Stimulated activated CD4-positive, alpha-beta T cell treated with anti-CD3 and anti-CD28 coated beads, Interleukin-15, amount 100 ng/mL, for 48 hours (primary cell): ENCODE measurements around the gene IL1RAP.
"Not testable (repeated sequence)": the region's sequence is repeated elsewhere in the genome, so short reads cannot be mapped to it uniquely, and the experiment has no call there.

Experiments used
- DNase-seq, 2 donors: peaks; one replicate each; pipeline ENCODE4 v3.0.0-alpha.2; 2020; ENCODE audit warnings: low read depth in 2 of 2

IL1RAP gene

DNA sequence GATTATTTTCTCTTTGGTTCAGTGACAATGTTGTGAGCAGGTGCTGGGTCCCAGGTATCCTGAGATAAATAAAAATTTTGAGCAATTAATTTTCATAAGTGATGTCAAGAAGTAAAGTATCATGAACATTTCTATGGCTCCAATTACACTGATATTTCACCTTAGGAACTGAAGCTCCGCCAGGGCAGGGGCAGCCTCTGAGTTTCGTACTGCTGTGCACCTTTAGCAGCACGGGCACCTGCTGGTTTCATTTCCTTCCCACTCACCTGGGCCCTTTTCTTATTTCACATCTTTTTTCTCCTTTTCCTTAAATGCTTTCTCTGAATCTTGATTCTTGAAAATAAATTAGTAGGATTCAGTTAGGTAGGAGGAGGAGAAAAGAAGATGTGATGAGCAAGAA, 1.2 kb upstream of the IL1RAP start:
- DNase-seq = no peak

DNA sequence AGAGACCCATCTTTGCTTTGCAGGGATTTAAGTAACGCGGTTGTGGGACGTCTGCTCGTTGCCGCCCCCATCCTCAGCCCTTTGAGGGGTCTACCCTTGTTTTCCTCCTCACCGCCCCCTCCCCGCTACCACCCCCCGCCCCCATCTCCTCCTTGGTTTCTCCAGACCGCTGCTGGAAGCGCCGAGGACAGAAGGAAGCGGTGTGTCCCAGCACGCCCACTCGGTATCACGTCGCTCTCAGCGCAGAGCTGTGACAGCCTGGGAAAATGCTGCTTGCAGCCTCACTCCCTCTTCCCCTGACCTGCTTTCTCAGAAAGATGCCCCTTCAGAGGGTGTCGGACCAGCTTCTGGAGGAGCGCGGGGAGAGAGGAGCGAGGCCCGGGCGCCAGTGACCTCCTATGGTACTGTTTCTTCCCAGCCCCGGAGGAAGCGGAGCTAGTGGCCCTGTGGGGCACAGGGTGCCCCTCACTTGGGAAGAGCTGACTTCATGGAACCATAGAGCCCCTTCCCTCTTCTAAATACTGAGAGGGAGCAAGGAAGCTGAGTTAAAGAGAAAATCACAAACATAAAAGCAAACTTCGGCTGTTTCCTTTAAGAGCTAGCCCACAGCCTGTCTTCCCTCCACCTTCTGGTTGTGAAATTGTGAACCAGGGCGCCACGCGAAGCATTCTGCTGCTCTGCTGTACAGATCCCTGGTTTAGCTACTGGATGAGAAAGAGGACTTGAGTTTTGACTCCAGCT, 698 bp downstream of the IL1RAP start:
- no peak for DNase-seq

DNA sequence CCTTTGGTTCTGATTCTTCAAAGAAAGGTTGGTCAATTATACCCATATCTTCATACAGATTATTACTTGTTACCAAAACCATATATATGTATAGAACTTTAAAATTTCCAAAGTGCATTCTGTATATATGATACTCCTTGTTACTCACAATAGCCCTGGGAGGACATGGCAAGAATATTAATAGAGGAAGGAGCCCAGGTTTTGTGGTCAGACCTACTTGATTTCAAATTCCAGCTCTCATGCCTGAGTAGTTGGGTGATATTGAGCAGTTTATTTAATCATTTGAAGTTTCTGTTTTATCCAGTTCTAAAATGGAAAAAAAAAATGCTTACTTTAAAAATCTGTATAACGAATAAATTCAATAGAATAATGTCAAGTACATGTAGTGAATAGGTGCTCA, 2.5 kb downstream of the IL1RAP start:
- DNase-seq = no peak

DNA sequence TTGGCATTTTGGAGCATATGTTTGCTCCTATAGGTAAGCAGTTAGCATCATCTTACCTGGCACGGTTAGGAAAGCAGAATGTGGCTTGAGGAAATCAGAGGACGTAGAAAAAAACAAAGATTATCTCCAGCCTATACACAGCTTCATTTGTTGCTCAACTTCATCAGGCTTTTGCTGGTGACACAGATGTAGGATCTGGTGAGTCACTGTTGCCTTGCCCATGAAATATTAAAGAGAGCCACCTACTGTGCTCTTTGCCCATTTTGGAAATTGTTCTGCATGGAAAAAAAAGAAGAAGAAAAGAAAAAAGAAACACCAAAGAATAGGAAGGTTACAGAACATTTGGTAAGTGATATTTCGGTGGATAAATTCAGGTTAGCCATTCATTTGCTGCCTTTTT, 3.8 kb downstream of the IL1RAP start:
- no peak for DNase-seq

DNA sequence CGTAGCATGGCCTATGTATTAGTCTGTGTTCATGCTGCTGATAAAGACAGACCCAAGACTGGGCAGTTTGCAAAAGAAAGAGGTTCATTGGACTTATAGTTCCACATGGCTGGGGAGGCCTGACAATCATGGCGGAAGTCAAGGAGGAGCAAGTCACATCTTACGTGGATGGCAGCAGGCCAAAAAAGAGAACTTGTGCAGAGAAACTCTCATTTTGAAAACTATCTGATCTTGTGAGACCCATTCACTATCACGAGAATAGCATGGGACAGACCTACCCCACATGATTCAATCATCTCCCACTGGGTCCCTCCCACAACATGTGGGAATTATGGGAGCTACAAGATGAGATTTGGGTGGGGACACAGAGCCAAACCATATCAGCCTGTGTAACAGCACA, 4.6 kb downstream of the IL1RAP start:
- not testable (repeated sequence) for DNase-seq

DNA sequence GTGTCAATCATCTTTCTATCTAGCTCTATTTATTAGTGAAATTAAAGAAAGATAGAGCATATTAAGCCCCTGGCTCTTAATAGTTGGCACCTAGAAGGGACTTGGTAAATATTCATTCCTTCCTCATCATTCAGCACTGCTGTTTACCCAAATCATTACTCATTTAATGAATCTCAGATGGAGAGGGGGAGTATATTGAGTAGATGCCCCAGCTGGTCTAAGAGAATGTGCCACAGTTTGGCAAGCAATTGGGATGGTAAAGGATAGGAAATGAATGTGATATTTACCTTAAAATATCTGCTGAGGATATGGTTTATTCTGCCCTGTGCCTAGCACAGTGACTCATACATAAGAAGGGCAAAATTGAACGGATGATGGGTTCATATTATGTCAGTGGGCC, 6.0 kb downstream of the IL1RAP start:
- no peak for DNase-seq

DNA sequence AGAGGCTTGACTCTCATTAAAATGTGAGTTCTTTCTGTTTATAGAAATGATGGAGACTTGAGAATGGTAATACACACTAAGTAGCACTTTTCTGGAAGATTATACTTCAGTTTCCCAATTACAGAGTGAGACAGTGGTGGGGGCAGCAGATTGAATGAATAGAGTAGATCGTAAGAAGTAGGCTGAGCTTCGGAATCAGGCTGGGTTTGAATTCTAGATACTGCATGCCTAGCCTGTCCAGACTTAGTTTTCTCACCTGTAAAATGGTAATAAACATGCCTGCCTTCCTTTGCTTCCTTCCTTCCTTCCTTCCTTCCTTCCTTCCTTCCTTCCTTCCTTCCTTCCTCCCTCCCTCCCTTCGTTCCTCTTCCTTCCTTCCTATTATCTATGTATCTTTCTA, 8.1 kb downstream of the IL1RAP start:
- no peak for DNase-seq

DNA sequence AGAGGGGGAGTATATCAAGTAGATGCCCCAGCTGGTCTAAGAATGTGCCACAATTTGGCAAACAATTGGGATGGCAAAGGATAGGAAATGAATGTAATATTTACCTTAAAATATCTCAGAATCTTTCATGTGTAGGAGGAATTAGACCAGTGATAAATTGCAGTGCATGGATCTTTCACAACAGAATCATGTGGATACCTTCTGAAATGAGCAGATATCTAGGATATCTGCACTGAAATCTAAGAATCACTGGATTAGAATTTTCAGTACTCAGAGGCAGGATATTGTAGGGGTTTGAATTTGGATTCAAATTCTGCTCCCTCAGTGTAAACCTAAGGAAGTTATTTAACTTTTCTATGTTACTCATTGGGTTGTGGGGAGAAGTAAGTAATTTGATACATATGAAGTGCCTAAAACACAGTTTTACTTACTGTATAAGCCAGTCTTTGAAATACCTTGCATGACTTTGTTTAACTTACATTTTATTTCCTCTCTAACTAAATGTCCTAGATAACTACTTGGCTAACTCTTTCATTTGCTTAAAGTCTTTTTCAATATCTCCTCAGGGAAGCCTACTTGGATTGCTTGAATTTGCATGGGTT, 8.8 kb downstream of the IL1RAP start:
- no peak for DNase-seq

DNA sequence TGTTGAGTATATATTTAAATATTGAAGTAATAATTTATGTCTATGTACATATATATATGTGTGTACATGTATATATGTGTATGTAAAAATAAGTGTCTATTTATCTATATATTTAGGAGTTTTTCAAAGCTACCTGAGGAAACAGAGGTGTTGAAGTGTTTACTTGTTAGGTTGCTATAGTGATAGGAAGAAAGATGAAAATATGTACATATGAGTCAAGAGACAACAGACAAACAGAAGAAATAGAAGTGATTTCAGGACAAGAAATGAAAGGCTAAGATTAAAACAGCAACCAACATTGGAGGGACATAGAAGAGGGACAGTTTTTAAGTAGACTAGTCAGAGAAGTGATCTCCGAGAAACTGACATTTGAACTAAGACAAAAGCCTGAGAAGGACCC, 11.1 kb downstream of the IL1RAP start:
- DNase-seq = no peak

DNA sequence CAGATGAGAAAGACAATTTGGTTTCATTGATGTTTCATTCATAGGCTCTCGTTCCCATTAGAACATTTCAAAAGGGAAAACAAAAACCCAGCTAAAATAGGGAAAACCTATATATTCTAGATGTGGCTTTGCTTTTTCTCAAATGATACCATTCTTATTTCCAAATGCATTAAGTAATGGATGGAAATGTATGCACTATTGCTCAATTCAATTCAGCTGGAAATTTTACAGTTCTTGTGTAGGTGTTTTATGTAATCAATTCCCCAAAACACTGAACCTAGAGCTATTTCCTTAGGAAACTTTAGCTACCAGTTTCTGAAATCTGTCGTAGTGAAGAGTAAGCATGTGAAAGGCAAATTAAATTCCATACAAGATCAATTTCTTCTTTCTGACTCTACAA, 11.7 kb downstream of the IL1RAP start:
- no peak for DNase-seq

DNA sequence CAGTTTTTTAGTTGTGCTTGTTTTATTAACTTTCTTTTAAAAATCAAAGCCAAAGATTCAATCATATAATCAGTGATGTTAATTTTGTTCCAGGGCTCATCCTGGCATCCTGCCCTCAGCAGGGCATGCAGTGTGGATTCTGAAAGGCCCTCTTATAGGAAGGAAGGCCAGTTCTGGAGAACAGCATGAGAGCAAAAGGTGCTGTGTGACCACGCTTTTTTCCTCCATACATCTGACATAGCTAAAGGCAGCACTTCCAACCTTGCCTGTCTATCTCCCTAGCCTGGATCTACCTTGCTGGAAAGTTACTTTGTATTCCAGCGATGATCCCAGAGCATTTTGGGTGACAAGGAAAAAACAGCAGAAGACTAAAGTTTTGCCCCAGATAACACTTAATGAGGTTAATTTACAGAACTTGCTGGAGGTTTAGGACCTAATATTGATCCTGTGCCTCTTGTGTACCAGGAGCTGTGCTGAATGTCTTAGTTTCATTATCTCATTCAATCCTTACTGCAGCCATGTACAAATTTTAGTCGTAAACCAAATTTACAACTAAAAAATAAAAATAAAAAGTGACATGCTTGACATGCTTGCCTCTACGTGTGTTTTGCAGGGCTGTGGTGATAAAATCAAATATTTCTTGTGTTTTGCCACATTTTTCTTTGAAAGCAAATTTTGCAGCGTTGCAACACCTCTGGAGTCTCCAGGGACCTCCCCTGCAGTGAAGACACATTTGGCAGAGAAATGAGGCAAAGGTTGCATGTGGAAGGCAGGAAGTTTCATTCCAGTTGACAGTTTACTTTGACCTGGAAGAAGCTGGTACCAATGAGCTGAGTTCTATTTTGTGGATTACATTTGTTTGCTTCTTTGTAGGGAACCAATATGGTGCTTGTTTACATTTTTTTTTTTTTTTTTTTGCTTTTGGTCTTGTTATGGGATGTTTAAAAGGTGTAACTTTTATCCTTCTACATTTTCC, 13.2 kb downstream of the IL1RAP start:
- DNase-seq = no peak

DNA sequence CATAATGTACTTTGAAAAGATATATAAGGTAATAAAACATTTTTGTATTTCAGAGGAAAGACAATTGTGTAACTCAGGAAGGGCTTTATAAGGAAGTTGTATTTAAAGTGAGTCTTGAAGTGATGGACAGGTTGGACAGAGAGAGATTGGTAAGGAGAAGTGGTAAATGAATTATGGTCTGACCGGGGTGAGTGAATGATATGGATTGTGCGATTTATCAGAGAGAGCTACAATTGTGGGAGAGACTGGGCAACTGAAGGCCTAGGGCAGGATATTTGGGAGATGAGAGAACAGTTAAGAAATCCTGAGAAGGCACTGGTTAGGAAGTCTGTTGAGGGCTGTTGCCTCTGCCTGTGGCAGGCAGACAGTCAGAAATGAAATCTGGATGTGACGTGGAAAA, 14.8 kb downstream of the IL1RAP start:
- DNase-seq = no peak

DNA sequence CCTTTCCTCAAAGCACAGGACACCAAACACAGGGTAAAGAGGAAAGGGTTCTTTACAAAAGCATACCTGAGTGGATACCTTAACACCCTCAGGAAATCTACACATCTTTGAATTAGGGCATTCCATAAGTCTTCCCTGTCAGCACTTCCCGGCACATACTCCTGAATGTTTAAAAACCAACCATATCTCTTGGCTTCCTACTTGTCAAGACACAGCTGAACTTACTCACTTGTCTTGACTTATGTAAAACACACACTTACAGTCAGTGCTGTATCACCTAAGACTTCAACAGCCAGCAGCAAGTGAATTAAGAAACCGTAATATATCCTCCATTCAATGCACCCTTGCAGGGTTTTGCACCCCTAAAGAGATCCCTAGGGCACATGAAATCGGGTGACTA, 17.5 kb downstream of the IL1RAP start:
- no peak for DNase-seq

DNA sequence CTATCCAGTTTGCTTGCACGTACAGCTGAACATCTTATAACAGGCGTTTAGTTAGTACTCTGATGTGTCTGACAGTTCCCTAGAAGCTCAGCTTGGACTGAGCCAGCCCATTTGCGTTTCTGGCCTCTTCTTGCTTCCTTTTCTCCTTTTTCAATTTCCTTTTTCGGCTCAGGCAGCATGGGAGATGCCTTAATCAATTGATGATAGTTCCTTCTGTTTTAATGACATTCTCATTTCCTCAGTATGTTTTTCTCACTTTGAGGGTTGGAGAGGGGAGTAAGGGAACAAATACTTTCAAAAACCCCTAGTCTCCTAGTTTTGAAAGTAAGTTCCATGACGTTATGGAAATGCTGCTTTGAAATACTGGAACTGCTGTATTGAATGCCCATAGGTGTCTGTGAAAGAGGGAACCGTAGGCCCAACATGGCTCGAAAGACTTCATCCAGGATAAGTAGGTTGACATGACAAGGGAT, 18.9 kb downstream of the IL1RAP start:
- no peak for DNase-seq

DNA sequence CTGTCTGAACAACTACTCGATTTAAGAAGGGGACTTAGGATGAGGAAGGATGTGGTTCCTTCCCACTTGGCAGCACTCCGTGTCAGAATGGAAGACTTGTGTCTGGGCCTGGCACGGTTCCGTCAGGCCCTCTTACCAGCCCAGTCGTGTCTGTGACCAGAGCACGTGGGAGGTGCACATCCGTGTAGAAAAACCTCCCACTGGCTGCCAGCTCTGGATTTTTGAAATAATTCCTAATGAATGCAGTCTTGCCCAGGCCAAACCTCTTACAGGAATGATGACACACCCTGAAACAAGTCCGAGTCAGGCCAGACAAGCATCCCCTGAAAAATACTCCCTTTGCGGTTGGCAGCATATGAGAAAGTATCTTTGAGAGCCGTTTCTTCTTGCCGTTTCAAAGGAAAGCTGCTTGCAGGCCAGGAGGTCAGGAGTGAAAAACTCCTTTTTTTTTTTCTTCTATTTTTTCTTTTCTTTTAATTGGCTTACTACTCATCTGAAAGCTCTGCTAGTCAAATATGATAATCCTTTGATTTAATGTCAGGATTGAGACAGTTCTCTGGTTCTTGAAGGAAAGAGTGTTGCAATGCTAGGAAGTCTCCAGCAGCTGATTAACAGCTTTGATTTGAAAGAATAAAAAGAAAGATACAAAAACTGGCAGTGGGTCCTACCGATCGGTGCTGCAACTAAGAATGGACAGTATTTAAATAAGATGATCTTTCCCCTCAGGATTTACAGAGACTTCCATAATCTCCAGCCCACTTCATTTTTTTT, 19.8 kb downstream of the IL1RAP start:
- no peak for DNase-seq

DNA sequence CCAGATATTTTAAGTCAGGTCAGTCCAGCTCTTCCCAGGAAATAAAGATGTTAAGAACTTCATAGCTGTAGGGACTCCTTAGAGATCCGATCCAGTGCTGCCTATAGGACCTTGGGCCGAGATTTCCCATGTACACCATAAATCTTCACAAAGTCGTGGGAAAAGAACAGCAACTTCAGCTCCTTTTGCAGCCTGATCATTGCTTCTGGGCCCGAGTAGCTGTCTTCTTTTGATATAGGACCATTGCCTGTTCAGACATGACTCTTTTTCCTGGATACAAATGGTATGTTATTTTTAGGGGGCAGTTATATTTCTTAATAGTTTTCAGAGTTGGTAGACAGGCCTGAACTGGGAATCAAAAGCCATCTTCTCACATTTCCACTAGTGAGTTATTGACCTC, 20.5 kb downstream of the IL1RAP start:
- DNase-seq = no peak

DNA sequence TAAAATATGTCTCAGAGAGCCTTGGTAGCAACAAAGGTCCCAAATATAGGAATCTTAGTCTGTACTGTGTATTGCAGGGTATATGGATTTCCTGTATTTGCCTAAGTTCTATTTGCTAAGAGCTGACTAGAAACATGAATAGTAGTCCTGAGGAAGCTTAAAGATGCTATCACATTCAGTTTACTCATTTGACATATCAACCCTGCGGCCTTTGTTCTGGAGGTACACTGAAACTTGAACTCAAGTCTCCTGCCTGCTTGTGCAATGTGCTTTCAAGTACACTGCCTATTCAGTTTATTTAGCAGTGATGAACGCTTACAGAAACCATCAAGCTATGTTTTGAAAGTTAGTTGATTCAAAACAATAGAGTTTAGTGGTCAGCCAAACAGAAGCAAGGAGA, 21.1 kb downstream of the IL1RAP start:
- no peak for DNase-seq

DNA sequence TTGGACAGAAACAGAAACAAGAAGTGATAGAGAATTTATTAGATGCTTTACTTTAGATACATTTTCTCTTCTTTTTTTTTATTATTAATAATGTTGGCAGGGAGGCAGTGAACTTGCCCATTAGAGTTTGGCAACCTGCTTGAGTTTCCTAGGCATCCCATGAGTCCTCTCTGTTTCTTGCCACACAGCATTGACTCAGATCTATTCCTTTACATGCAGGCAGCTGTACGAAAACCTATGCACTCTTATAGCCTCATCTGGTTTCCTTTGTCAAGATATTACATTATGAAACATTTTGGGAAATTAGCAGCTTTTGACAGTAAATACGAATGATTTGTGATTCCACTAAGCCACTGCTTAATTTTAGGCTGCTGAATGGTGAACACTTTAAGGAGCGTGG, 23.3 kb downstream of the IL1RAP start:
- DNase-seq = no peak

DNA sequence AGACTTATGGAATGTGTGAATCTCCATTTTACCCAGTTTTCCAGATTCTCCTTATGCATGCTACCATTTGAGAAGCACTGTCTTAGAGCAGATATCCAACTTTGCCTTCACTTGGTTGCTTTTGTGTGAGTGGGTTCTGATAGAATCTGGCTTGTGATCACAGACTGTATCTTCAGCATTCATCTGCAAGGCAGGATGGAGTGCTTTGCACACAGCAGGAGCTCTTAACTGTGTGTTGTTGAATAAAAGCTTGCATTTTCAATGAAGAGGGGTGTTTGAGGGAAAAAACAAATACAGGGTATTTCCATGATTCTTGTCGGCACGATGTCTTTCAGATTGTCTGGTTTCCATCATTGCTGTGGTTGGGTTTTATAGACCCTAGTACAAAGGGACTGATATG, 24.4 kb downstream of the IL1RAP start:
- no peak for DNase-seq

DNA sequence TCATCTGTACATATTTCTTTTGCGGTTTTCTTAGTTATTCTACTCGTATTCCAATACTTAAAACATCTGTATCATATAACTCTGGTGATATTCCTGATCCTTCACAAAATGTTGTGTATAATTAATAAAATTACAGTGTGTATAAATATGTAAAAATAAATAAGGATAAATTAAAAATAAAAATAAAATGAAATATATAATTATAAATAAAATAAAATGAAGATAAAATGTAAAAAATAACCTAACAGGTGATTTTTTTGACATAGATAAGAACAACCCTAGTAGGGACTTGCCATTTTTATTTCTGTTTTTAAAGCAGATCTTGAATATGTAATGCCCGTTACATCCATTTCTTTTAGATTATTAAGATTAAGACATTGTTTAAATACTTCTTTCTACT, 25.6 kb downstream of the IL1RAP start:
- no peak for DNase-seq

DNA sequence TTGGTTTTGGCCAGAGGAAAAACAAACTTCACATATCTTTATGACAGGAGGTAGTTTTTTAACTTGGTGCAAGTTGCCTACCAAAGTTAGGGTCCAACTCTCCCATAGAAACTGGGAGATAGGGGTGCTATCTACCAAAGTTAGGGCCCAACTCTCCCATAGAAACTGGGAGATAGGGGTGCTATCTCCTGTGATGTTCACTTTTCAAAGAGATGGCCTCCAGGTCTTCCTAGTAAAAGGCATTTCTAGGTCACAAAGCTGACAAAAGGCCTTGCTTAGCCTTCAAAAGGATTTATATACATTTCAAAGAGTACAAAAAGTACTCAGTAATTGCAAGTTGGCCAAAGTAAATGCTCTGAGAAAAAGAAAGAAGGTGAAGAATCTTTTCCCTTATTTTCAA, 27.1 kb downstream of the IL1RAP start:
- DNase-seq = no peak

DNA sequence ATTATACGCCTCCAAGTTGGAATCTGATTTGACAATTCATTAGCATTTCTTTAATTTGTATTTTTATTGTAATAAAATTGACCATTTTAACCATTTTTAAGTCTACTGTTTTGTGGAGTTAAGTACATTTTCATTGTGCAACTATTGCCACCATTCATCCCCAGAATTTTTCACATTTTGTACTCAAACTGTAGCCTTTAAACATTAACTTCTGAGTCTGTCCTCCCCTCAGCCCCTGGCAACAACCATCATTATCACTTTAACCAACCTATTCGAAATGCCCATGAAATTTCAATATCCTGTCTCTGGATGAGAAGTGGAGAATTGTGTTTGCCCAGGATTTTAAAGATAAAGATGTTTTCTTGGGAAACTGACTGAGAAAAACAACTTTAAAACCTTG, 27.7 kb downstream of the IL1RAP start:
- DNase-seq = no peak
